Uterus (tissue), 4 donors: Measurements from ENCODE around the gene CYP26B1. TPM values are rescaled to one million over a fixed set of nuclear protein-coding genes. Genes with fewer than 3 reads are reported as not detected.

Source experiments
- DNase-seq, 2 donors: peaks; one replicate each; pipeline ENCODE4 v3.0.0-alpha.2; 2019 to 2020
- H3K27ac ChIP-seq, 2 donors: fragments of 200-600 bp; sonication (generic); 1 replicate in 1 of 2; 2 replicates in 1 of 2; pipeline ENCODE4 v1.5.1; 2016 to 2018
- H3K27me3 ChIP-seq, 2 donors: fragments of 200-600 bp; sonication (generic); one replicate each; pipeline ENCODE4 v1.5.1; 2018 to 2019; ENCODE audit warnings: control low read depth in 1 of 2
- H3K36me3 ChIP-seq, 2 donors: fragments of 200-600 bp; sonication (generic); one replicate each; pipeline ENCODE4 v1.5.1; 2019; ENCODE audit warnings: control low read depth in 1 of 2
- H3K4me1 ChIP-seq, 2 donors: fragments of 200-600 bp; sonication (generic); one replicate each; pipeline ENCODE4 v1.5.1; 2018 to 2019; ENCODE audit warnings: control low read depth in 1 of 2
- H3K4me3 ChIP-seq, 2 donors: fragments of 200-600 bp; sonication (generic); 1 replicate in 1 of 2; 2 replicates in 1 of 2; pipeline ENCODE4 v1.5.1; 2018 to 2019; ENCODE audit warnings: mild to moderate bottlenecking in 1 of 2
- H3K9me3 ChIP-seq, 2 donors: fragments of 200-600 bp; sonication (generic); one replicate each; pipeline ENCODE4 v1.5.1; 2019; ENCODE audit warnings: control low read depth in 1 of 2
- POLR2A ChIP-seq, 2 donors: fragments of 450-650 bp; IDR thresholded peaks; one replicate each; pipeline ENCODE4 v1.6.1; 2016; ENCODE audit warnings: antibody characterized with exemption in 2 of 2, mild to moderate bottlenecking in 1 of 2, moderate library complexity in 1 of 2
- intact Hi-C: fragments of 100-400 bp; cut with DNase I; formaldehyde crosslinking; loops from one replicate; pipeline ENCODE4 v1.15.1; 2023; ENCODE audit warnings: low total_unique reads
- total RNA-seq, 4 donors: library from RNA; depleted of rRNA in 3 of 4; stranded (reverse); fragments of >200 nt in 3 of 4; gene quantifications; one replicate each; pipeline versions ENCODE4 v1.1.0 to v1.2.4, GENCODE V29; 2014 to 2023
- TF ChIP-seq, protein P1 (sequence below), 4 experiments: fragments of 200-600 bp in 2 of 4; fragments of 450-650 bp in 2 of 4; sonication (generic) in 2 of 4; IDR thresholded peaks; one replicate each; pipeline ENCODE4 v1.5.1; 2016 to 2019; ENCODE audit warnings: antibody characterized with exemption in 4 of 4, mild to moderate bottlenecking in 2 of 4, moderate library complexity in 1 of 4
- donor health status: DM: yes; HTN: yes; CAD: no.

CYP26B1 gene
- total RNA-seq, 4 donors from 2014 or later, result 0.59 to 6.5 (median 1.4) TPM; not detected in 1

DNA sequence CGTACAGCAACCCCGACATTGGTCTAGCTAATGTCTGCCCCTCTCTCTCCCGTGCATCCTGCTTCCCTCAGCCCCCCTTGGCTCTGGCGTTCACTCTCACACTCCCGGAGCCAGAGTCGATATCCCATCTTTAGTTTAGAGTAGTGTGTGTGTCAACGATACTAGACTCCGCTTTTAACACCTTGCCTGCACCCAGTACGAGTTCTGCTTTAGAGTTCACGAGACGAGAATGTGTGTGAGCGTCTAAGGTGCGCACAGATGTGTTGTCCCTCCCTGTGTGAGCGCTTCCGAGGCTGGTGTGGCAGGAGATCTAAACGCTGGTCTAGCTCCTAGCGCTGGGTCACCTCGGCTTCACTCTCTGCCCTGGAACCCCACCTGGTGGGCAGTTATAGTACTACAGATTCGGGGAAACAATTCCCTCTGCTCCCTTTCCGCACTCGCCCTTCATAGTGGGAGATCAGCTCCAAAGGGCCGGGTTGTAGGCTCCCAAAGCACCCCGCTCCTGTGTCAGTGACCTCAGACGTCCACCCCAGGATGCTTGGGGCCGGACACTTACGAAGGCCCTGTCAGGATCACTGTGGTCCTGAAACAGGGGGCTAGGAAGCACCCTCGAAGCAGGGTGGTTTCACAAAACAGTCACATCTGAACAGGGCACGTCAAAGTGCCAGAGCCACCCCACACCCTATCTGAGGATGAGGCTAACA is 2.6 kb upstream of the CYP26B1 start:
- Histone ChIP-seq H3K36me3 (no peaks in the 10 kb centered on the region), H3K27me3 (peaks cover 22 to 36% of the 10 kb centered on the region in 2 donors), H3K9me3 (no peaks in the 10 kb centered on the region), H3K4me3 (no peak overlapping the region), H3K4me1 (peaks cover 0 to 29% of the 10 kb centered on the region in 2 donors), H3K27ac (no peak overlapping the region)
- intact Hi-C loops, result loop anchor here (5.0 kb wide), 1 partner anchor 603 kb away; no protein-coding TSS in a partner anchor
- TF ChIP-seq POLR2A (IDR thresholded peaks at IDR 0.05), result no peak
- TF ChIP-seq, protein P1, sequence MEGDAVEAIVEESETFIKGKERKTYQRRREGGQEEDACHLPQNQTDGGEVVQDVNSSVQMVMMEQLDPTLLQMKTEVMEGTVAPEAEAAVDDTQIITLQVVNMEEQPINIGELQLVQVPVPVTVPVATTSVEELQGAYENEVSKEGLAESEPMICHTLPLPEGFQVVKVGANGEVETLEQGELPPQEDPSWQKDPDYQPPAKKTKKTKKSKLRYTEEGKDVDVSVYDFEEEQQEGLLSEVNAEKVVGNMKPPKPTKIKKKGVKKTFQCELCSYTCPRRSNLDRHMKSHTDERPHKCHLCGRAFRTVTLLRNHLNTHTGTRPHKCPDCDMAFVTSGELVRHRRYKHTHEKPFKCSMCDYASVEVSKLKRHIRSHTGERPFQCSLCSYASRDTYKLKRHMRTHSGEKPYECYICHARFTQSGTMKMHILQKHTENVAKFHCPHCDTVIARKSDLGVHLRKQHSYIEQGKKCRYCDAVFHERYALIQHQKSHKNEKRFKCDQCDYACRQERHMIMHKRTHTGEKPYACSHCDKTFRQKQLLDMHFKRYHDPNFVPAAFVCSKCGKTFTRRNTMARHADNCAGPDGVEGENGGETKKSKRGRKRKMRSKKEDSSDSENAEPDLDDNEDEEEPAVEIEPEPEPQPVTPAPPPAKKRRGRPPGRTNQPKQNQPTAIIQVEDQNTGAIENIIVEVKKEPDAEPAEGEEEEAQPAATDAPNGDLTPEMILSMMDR (IDR thresholded peaks at IDR 0.05), result peak; percentile 75 to 87 (median 86)
- DNase-seq, result peak; percentile 72

DNA sequence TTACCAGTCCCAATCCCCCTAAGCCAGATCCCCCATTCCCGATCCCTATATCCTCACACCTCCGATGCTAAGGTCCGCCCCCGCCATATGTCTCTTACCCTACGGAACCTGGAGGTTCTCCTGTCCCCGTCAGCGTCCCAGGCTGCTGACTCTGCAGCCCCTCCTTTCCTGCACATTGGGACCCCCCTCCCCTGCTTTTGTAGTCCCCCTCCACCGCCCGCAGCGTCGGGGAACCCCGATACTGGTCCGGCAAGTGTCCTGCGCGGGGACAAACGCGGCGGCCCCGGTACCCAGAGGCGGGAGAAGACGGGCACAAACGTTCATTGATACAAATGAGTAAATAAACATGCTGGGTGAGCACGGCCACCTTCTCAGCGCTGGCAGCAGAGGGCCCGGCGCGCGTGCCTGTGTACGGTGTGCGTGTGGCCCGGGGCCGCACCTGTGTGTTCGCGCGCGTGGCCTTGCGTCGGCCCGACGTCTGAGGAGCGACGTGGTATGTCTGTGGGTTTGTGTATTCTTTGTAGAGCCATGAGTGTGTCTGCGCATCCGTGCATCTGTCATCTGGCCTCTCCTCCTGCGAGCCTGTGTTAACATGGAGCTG is 2.0 kb upstream of the CYP26B1 start:
- Histone ChIP-seq H3K4me3 (peak overlapping the region in 1 of 2 donors; percentile 40), H3K4me1 (peaks cover 0 to 35% of the 10 kb centered on the region in 2 donors), H3K36me3 (no peaks in the 10 kb centered on the region), H3K27me3 (peaks cover 29 to 39% of the 10 kb centered on the region in 2 donors), H3K27ac (no peak overlapping the region), H3K9me3 (no peaks in the 10 kb centered on the region)
- TF ChIP-seq POLR2A (IDR thresholded peaks at IDR 0.05), result no peak
- TF ChIP-seq, protein P1 (IDR thresholded peaks at IDR 0.05), result no peak
- intact Hi-C loops, result loop anchor here (5.0 kb wide), 1 partner anchor 602 kb away; no protein-coding TSS in a partner anchor
- DNase-seq, result peak in 1 of 2 donors; percentile 15

DNA sequence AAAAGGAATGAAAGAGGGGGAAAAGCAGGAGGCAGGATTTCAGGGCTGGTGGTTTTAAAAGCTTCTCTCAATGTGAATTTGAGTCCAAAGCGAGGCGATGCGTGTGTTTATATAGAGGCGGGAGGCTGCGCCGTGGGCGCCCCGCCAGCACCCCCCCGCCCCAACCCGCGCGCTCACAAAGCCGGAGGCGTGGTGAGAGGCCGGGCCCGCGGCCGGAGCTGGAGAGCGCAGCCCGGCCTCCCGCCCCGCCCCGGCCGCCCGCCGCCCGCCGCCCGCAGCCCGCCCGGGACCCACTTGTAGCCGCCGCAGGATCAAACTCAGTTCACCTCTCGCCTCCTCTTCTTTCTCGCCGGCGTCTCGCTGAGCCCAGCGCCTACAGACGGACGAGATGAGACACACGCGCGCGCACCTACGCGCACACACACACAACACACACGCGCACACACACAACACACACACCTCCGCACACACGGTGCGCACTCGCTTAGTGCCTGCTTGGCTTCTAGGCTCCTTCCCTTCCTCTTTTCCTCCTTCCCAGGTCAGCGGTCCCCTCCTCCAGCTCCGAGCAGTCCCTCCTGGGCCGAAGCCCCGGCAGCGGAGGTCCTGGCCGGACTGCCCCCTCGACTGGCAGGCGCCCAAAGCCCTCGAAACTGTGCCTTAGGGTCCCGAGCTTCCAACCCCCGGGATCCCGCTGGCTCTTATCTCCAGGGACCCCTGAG is 1.3 kb upstream of the CYP26B1 start:
- Histone ChIP-seq H3K4me3 (peak overlapping the region in 1 of 2 donors; percentile 40), H3K27me3 (peaks cover 34 to 39% of the 10 kb centered on the region in 2 donors), H3K27ac (no peak overlapping the region), H3K4me1 (peaks cover 0 to 42% of the 10 kb centered on the region in 2 donors), H3K9me3 (no peaks in the 10 kb centered on the region), H3K36me3 (no peaks in the 10 kb centered on the region)
- TF ChIP-seq, protein P1 (IDR thresholded peaks at IDR 0.05), result no peak
- no peak for TF ChIP-seq POLR2A (IDR thresholded peaks at IDR 0.05)
- intact Hi-C loops, result no loop called here
- DNase-seq, result peak; percentile 14 to 47

DNA sequence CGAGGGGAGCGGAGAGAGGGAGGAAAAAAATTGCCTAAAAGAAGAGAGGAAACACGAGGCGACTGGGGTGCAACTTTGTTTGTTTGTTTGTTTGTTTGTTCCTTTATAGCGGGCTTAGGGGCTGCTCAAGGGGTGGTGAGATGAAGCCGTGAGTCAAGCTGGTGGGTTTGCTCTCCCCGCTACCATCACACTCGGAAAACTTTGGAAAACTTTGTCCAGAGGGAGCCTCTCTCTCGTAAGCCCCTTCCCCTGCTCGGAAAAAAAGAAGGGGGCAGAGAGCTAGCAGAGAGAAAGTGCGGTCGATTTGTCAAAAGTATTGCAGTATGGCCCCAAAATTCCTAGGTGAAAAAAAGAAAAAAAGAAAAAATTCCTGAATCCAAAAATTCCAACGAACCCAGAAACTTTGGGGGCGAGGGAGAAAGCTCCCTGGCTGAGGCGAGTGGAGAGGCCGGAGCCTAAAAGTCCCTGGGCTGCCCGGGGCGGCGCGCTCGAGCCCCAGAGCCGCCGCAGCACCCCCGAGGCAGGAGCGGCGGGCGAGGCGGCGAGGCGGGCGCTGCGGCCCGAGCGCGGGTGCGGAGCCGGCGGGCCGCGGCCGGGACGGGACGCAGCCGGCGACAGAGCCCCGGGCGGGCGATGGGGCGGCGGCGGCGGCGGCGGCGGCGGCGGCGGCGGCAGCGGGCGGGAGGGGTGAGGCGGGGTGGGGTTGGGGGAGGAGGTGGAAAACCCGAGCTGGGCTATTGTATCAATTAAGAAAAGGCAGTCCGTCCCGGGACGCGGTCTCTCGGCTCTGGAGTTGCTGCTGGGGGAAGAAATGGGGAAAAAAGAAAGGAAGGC is 558 bp upstream of the CYP26B1 start:
- H3K4me1 ChIP-seq, result peaks cover 0 to 48% of the 10 kb centered on the region in 2 donors
- no peak overlapping the region for H3K27ac ChIP-seq
- peaks cover 38 to 39% of the 10 kb centered on the region in 2 donors for H3K27me3 ChIP-seq
- intact Hi-C loops, result no loop called here
- no peaks in the 10 kb centered on the region for H3K36me3 ChIP-seq
- peak overlapping the region in 1 of 2 donors; percentile 40 for H3K4me3 ChIP-seq
- no peak for TF ChIP-seq POLR2A (IDR thresholded peaks at IDR 0.05)
- TF ChIP-seq, protein P1 (IDR thresholded peaks at IDR 0.05), result no peak
- DNase-seq, result peak in 1 of 2 donors; percentile 11
- H3K9me3 ChIP-seq, result no peaks in the 10 kb centered on the region
